Activated B cell treated with CpG ODN at 0.5 μM for 24 hours (primary cell): ENCODE results near the gene KAZN. TPM values are rescaled to one million over a fixed set of nuclear protein-coding genes. Genes with fewer than 3 reads are reported as not detected.
"Not testable (repeated sequence)": the region's sequence is repeated elsewhere in the genome, so short reads cannot be mapped to it uniquely, and the experiment has no call there.

Experiments used
- ATAC-seq: fragments of 200-7000 bp; cut with Tn5 transposase; one replicate; pipeline ENCODE4 v1.10.0; 2021; ENCODE audit warnings: low read depth, mild to moderate bottlenecking, moderate library complexity
- CTCF ChIA-PET: fragments of 350-600 bp; sonication (Branson Sonifier 250); formaldehyde crosslinking; loops from one replicate; lab custom pipeline; 2021; ENCODE audit warnings: antibody characterized with exemption; lab: Charles Lee
- POLR2A ChIA-PET: fragments of 350-600 bp; sonication (Branson Sonifier 250); formaldehyde crosslinking; loops from one replicate; lab custom pipeline; 2021; ENCODE audit warnings: antibody characterized with exemption; lab: Charles Lee
- DNase-seq: peaks from one replicate; pipeline ENCODE4 v3.0.0; 2022
- H3K27ac Mint-ChIP-seq: one replicate; pipeline ENCODE4 v1.8.0; 2020; ENCODE audit warnings: mixed read lengths
- H3K27me3 Mint-ChIP-seq: one replicate; pipeline ENCODE4 v1.8.0; 2021; ENCODE audit warnings: mixed read lengths
- H3K36me3 Mint-ChIP-seq: one replicate; pipeline ENCODE4 v1.8.0; 2021; ENCODE audit warnings: low read depth, mixed read lengths
- H3K4me1 Mint-ChIP-seq: one replicate; pipeline ENCODE4 v1.8.0; 2021; ENCODE audit warnings: mixed read lengths
- H3K4me3 Mint-ChIP-seq: one replicate; pipeline ENCODE4 v1.8.0; 2020; ENCODE audit warnings: mild to moderate bottlenecking, mixed read lengths
- H3K9me3 Mint-ChIP-seq: one replicate; pipeline ENCODE4 v1.8.0; 2020; ENCODE audit warnings: mixed read lengths
- intact Hi-C: fragments of 100-400 bp; cut with micrococcal nuclease; formaldehyde crosslinking; loops from one replicate; pipeline ENCODE4 v1.15.1; 2024
- total RNA-seq: library from RNA; stranded (reverse); gene quantifications from 2 replicates; pipeline ENCODE4 v1.2.3, GENCODE V29; 2022
- TF ChIP-seq, protein P1 (sequence below): fragments of 200-600 bp; IDR thresholded peaks from one replicate; pipeline ENCODE4 v1.8.0; 2022; ENCODE audit warnings: antibody characterized with exemption, mild to moderate bottlenecking

The KAZN gene
- total RNA-seq, 1 donor from 2014 or later: 0.73 TPM

DNA sequence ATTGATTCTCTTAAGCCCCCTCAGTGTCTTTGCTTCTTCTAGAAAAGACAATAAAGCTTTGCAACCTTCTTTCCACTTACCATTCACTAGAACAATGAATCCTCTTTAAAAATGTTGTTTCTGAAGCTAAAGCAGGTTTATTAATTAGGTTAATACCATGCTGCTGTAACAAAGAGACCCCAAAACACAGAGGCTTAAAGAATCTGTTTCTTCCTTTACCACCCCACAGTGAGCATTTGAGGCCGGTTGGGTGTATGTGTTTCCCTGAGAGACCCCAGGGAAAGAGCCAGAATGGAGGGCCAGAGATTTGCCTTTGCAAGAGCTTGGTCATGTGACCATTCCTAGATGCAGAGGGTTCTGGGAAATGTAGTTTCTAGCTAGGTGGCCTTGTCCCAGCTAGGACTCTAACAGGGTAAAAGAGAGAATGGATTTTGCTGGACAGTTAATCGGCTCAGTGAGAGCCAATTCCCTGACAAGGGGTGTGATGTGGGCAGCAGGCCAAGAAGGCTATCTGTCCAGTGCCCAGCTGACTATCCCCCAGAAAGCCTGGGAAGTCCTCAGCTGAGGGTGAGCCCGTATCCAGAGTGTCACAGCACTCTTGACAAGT is 363.3 kb downstream of the KAZN start:
- CTCF ChIA-PET: no interaction called here
- no peaks in the 10 kb centered on the region for H3K27me3 Mint-ChIP-seq
- H3K4me3 Mint-ChIP-seq: no peak overlapping the region
- ATAC-seq (no peak), DNase-seq (no peak)
- TF ChIP-seq, protein P1, sequence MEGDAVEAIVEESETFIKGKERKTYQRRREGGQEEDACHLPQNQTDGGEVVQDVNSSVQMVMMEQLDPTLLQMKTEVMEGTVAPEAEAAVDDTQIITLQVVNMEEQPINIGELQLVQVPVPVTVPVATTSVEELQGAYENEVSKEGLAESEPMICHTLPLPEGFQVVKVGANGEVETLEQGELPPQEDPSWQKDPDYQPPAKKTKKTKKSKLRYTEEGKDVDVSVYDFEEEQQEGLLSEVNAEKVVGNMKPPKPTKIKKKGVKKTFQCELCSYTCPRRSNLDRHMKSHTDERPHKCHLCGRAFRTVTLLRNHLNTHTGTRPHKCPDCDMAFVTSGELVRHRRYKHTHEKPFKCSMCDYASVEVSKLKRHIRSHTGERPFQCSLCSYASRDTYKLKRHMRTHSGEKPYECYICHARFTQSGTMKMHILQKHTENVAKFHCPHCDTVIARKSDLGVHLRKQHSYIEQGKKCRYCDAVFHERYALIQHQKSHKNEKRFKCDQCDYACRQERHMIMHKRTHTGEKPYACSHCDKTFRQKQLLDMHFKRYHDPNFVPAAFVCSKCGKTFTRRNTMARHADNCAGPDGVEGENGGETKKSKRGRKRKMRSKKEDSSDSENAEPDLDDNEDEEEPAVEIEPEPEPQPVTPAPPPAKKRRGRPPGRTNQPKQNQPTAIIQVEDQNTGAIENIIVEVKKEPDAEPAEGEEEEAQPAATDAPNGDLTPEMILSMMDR: no peak
- no peaks in the 10 kb centered on the region for H3K9me3 Mint-ChIP-seq
- intact Hi-C loops: no loop called here
- H3K4me1 Mint-ChIP-seq: no peaks in the 10 kb centered on the region
- POLR2A ChIA-PET: no interaction called here
- H3K27ac Mint-ChIP-seq: no peak overlapping the region
- no peaks in the 10 kb centered on the region for H3K36me3 Mint-ChIP-seq

DNA sequence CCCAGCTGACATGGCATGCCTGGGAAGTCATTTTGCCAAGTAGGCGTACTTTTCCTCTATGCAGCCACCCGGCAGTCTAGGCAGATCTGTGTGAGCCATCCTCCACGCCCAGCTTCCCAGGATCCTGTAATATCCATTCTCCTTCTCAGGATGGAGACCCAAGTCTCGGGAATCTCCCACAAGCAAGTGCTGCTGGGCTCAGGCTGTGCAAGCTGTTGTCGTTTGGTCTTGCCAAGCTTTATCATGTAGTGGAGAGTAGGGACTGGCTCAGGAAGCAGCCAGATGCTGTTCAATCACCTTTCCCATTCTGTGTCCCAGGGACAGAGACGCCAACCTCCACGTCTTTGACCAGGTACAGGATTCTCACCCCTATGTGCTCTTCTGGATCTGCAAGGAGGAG is 363.9 kb downstream of the KAZN start:
- Mint-ChIP-seq H3K36me3 (no peaks in the 10 kb centered on the region), H3K4me3 (no peak overlapping the region)

DNA sequence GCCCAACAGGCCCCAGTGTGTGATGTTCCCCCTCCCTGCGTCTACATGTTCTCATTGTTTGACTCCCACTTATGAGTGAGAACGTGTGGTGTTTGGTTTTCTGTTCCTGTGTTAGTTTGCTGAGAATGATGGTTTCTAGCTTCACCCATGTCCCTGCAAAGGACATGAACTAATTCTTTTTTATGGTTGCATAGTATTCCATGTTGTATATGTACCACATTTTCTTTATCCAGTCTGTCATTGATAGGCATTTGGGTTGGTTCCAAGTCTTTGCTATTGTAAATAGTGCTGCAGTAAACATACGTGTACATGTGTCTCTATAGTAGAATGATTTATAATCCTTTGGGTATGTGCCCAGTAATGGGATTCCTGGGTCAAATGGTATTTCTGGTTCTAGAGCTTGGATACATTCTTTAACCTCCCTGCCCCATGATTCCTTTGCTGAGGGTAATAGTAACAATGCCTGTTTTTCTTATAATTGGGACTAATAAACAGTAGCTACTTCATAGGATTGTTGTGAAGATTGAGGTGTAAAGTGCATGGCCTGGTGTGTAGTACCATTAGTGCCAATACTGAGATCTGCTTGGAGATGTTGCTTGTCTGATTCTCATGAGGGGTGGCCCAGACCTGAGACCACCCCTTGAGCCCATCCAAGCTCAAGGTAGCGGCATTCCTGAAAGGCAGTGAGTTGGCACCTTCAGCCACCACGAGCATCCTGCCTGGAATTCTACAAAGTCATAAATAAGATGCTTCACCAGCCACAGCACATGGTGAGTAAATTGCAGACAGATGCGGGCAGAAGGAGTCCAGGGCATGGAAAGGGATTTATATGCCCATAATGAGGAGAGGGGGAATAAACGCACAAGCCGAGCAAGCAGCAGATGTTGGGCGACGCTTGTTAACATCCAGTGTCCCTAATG is 365.6 kb downstream of the KAZN start:
- H3K4me1 Mint-ChIP-seq, intact Hi-C loops, CTCF ChIA-PET, H3K27ac Mint-ChIP-seq, H3K9me3 Mint-ChIP-seq, ATAC-seq, H3K27me3 Mint-ChIP-seq, H3K4me3 Mint-ChIP-seq, H3K36me3 Mint-ChIP-seq, DNase-seq, POLR2A ChIA-PET: not testable (repeated sequence)

More for the DNA sequence above, 363.9 kb downstream of the KAZN start:
- H3K27me3 Mint-ChIP-seq: no peaks in the 10 kb centered on the region
- POLR2A ChIA-PET: no interaction called here
- intact Hi-C loops: no loop called here
- no peak for DNase-seq
- CTCF ChIA-PET: no interaction called here
- H3K4me1 Mint-ChIP-seq: no peaks in the 10 kb centered on the region
- TF ChIP-seq, protein P1: no peak
- H3K9me3 Mint-ChIP-seq: no peaks in the 10 kb centered on the region
- ATAC-seq: no peak
- no peak overlapping the region for H3K27ac Mint-ChIP-seq

DNA sequence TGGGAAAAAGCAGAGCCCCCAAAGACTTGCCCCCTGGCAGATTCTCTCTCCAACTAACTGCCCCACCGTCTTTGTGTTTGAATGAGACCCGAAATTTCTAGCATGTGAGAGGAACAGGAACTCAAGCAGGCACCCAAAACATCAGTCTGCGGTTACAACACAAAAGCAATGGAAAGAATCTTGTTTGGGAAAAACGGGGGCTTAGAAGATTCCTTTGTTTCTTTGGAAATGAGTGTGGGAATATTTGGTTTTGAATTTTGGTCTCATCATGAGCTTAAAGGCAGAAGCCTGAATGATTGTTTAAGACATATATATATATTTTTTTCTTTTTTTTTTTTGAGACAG is 366.2 kb downstream of the KAZN start:
- CTCF ChIA-PET: no interaction called here
- TF ChIP-seq, protein P1: no peak
- Mint-ChIP-seq H3K4me3 (no peak overlapping the region), H3K4me1 (no peaks in the 10 kb centered on the region), H3K9me3 (no peaks in the 10 kb centered on the region), H3K36me3 (no peaks in the 10 kb centered on the region), H3K27me3 (no peaks in the 10 kb centered on the region), H3K27ac (no peak overlapping the region)
- ATAC-seq: no peak
- intact Hi-C loops: no loop called here
- POLR2A ChIA-PET: no interaction called here
- no peak for DNase-seq

DNA sequence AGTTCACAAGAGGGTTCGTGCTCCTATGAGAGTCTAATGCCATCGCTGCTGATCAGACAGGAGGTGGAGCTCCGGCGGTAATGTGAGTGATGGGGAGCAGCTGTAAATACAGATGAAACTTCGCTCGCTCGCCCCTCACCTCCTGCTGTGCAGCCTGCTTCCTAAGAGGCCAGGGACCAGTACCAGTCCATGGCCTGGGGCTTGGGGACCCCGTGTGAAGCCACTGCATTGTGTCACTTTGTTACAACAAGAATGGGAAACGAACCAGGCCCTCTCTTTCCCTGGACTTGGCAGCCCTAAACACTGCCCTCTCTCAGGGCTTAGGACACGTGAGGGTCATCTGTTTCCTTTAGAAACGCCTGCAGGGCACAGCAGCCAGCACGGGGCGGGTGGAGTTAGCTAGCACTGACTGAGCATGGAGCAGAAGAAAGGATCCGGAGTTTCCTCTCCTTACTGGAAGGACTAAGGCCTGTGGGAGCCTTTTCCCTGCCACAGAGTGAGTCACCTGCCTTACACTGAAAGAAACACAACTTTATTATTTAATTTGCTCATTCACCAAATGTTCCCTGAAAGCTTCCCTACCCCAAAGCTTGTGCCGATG is 369.9 kb downstream of the KAZN start:
- no peak overlapping the region for H3K4me3 Mint-ChIP-seq
- DNase-seq (no peak), ATAC-seq (no peak)
- H3K9me3 Mint-ChIP-seq: no peaks in the 10 kb centered on the region
- peaks cover 2% of the 10 kb centered on the region for H3K27me3 Mint-ChIP-seq
- H3K36me3 Mint-ChIP-seq: no peaks in the 10 kb centered on the region
- ChIA-PET CTCF (no interaction called here), POLR2A (no interaction called here)
- H3K27ac Mint-ChIP-seq: no peak overlapping the region
- no peaks in the 10 kb centered on the region for H3K4me1 Mint-ChIP-seq
- intact Hi-C loops: no loop called here
- TF ChIP-seq, protein P1: no peak
